Measurements from ENCODE around the gene PDPN. TPM values are rescaled to one million over a fixed set of nuclear protein-coding genes. Genes with fewer than 3 reads are reported as not detected.
"Not testable (repeated sequence)": the region's sequence is repeated elsewhere in the genome, so short reads cannot be mapped to it uniquely, and the experiment has no call there.

The PDPN gene
- total RNA-seq, 2 donors from 2014 or later = not detected

GRCh38 chr1:13556224-13556764, 27.3 kb upstream of the PDPN start:
- no peaks in the 10 kb centered on the region for H3K9me3 Mint-ChIP-seq
- no peaks in the 10 kb centered on the region for H3K27me3 Mint-ChIP-seq
- H3K4me1 Mint-ChIP-seq = no peaks in the 10 kb centered on the region
- no peak for ATAC-seq (replicated peaks)
- no peak overlapping the region for H3K4me3 Mint-ChIP-seq
- no peaks in the 10 kb centered on the region for H3K36me3 Mint-ChIP-seq (ENCODE audit: low read depth)
- H3K27ac Mint-ChIP-seq = no peak overlapping the region

GRCh38 chr1:13560541-13560940, 23.1 kb upstream of the PDPN start:
- H3K27ac Mint-ChIP-seq = no peak overlapping the region
- no peaks in the 10 kb centered on the region for H3K36me3 Mint-ChIP-seq (ENCODE audit: low read depth)
- H3K4me1 Mint-ChIP-seq = no peaks in the 10 kb centered on the region
- no peak overlapping the region for H3K4me3 Mint-ChIP-seq
- peaks cover 13% of the 10 kb centered on the region for H3K27me3 Mint-ChIP-seq
- ATAC-seq (replicated peaks) = no peak
- H3K9me3 Mint-ChIP-seq = no peaks in the 10 kb centered on the region

GRCh38 chr1:13562981-13563380, 20.7 kb upstream of the PDPN start:
- not testable (repeated sequence) for ATAC-seq (replicated peaks); H3K4me3 Mint-ChIP-seq; H3K36me3 Mint-ChIP-seq (ENCODE audit: low read depth); H3K9me3 Mint-ChIP-seq; H3K27ac Mint-ChIP-seq; H3K4me1 Mint-ChIP-seq
- peaks cover 13% of the 10 kb centered on the region for H3K27me3 Mint-ChIP-seq

DNA sequence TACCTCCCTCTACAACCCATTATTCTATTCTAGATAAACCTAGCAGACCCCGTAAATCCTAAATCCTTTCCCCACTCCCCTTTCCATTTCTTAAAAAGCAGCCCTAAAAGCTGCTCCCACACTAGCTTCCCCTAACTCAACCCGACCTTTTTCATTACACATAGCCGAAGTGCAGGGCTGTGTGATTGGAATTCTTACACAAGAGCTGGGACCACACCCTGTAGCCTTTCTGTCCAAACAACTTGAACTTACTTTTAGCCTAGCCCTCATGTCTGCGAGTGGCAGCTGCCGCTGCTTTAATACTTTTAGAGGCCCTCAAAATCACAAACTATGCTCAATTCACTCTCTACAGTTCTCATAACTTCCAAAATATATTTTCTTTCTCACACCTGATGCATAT, 19.6 kb upstream of the PDPN start:
- H3K36me3 Mint-ChIP-seq (ENCODE audit: low read depth) = no peaks in the 10 kb centered on the region
- no peak for ATAC-seq (replicated peaks)
- H3K9me3 Mint-ChIP-seq = no peaks in the 10 kb centered on the region
- H3K4me3 Mint-ChIP-seq = no peak overlapping the region
- no peak overlapping the region for H3K27ac Mint-ChIP-seq
- H3K27me3 Mint-ChIP-seq = peaks cover 13% of the 10 kb centered on the region
- no peaks in the 10 kb centered on the region for H3K4me1 Mint-ChIP-seq

- H3K27ac Mint-ChIP-seq; H3K4me1 Mint-ChIP-seq; ATAC-seq (replicated peaks); H3K36me3 Mint-ChIP-seq (ENCODE audit: low read depth); H3K9me3 Mint-ChIP-seq; H3K4me3 Mint-ChIP-seq: not testable (repeated sequence)
- peaks cover 19% of the 10 kb centered on the region for H3K27me3 Mint-ChIP-seq
Observed at GRCh38 chr1:13570435-13570834, 13.2 kb upstream of the PDPN start.

DNA sequence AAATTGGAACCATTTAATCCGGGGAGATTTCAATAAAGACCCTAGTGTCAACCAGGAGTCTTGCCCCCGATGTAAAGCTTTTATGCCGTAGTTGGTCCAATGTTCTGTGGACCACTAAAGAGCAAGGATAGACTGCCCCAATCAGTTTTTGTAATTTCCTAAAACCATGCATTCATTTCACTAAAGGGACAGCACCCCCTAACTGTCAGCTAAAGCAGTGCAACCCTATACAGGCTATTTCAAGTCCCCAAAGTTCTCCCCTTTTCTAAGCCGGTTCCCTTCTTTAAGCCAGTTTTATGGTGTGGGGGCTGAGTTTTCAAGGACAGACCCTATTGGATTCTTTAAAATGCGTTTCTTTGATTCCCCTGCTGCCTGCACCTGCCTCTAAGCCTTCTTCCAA, 12.7 kb upstream of the PDPN start:
- Mint-ChIP-seq H3K27me3 (peaks cover 19% of the 10 kb centered on the region), H3K9me3 (no peaks in the 10 kb centered on the region), H3K4me1 (no peaks in the 10 kb centered on the region), H3K27ac (no peak overlapping the region), H3K4me3 (no peak overlapping the region), H3K36me3 (ENCODE audit: low read depth) (no peaks in the 10 kb centered on the region)
- no peak for ATAC-seq (replicated peaks)

- Mint-ChIP-seq H3K4me1 (no peaks in the 10 kb centered on the region), H3K27me3 (peaks cover 31% of the 10 kb centered on the region), H3K36me3 (ENCODE audit: low read depth) (no peaks in the 10 kb centered on the region), H3K9me3 (no peaks in the 10 kb centered on the region), H3K27ac (no peak overlapping the region), H3K4me3 (no peak overlapping the region)
- no peak for ATAC-seq (replicated peaks)
Observed at GRCh38 chr1:13573586-13573985, 10.0 kb upstream of the PDPN start.

GRCh38 chr1:13576926-13577325, 6.7 kb upstream of the PDPN start:
- no peak overlapping the region for H3K4me3 Mint-ChIP-seq
- H3K27ac Mint-ChIP-seq = no peak overlapping the region
- H3K36me3 Mint-ChIP-seq (ENCODE audit: low read depth) = no peaks in the 10 kb centered on the region
- no peaks in the 10 kb centered on the region for H3K9me3 Mint-ChIP-seq
- no peak for ATAC-seq (replicated peaks)
- H3K4me1 Mint-ChIP-seq = no peaks in the 10 kb centered on the region
- H3K27me3 Mint-ChIP-seq = peaks cover 33% of the 10 kb centered on the region

DNA sequence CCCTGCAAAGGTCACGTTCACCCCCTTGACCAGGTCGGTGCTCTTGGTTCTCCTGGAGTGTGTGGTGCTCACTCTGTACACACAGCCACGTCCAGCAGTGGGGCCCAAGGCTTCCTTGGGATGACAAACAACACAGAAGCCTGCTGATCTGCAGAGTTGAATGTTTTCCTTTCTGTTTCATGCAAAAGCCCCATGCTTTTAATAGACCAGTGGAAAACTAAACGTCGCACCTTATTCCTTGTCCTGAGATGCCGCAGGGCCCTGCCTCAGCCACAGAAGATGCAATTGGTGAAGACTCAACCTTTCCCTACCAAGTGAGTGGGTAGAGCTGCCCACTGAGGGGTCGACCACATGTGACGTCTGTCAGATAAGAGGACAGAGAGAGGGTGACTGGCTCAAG, 5.8 kb upstream of the PDPN start:
- Mint-ChIP-seq H3K4me1 (no peaks in the 10 kb centered on the region), H3K27ac (no peak overlapping the region), H3K9me3 (no peaks in the 10 kb centered on the region), H3K36me3 (ENCODE audit: low read depth) (no peaks in the 10 kb centered on the region), H3K27me3 (peaks cover 36% of the 10 kb centered on the region), H3K4me3 (no peak overlapping the region)
- no peak for ATAC-seq (replicated peaks)

- H3K36me3 Mint-ChIP-seq (ENCODE audit: low read depth) = no peaks in the 10 kb centered on the region
- H3K27me3 Mint-ChIP-seq = peaks cover 50% of the 10 kb centered on the region
- no peak overlapping the region for H3K4me3 Mint-ChIP-seq
- H3K9me3 Mint-ChIP-seq = no peaks in the 10 kb centered on the region
- H3K4me1 Mint-ChIP-seq = no peaks in the 10 kb centered on the region
- ATAC-seq (replicated peaks) = no peak
- H3K27ac Mint-ChIP-seq = no peak overlapping the region
Observed at GRCh38 chr1:13581446-13581845, 2.2 kb upstream of the PDPN start.

DNA sequence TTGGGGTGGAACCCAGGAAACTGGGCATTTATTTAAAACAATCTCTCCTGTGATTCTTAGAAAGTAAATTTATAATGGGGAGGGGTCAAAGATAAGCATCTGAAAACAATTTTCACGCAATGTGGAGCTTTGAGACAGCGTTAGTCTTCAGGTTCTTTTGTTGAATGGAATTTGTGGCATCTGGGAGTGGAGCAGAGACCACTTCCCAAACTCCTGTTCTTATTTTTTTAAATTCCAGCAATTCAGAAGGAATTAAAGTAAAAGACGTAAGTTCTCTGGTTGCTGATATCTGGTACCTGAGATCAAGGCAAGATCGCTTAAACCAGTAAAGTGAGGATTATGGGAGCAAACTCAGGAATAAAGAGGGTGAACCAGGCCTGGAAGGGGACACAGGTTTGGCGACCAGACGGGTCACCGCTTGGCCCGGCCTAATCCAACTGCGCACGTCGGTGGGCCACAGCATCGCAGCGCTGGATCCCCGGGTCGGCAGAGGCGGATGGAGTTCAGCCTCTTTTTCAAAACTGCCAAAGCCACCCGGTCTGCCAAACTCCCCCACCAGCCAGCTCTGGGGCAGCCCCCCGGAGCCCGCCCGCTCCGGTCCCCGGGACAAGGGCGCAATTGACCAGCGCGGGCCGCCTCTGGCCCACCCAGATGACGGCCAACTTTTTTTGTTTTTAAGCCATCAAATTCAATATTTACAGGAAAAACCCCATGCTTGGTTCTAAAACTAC, 754 bp upstream of the PDPN start:
- peaks cover 49% of the 10 kb centered on the region for H3K27me3 Mint-ChIP-seq
- H3K36me3 Mint-ChIP-seq (ENCODE audit: low read depth) = no peaks in the 10 kb centered on the region
- H3K27ac Mint-ChIP-seq = no peak overlapping the region
- no peak overlapping the region for H3K4me3 Mint-ChIP-seq
- no peaks in the 10 kb centered on the region for H3K9me3 Mint-ChIP-seq
- H3K4me1 Mint-ChIP-seq = no peaks in the 10 kb centered on the region
- ATAC-seq (replicated peaks) = no peak

- H3K36me3 Mint-ChIP-seq (ENCODE audit: low read depth) = no peaks in the 10 kb centered on the region
- no peak overlapping the region for H3K4me3 Mint-ChIP-seq
- H3K4me1 Mint-ChIP-seq = no peaks in the 10 kb centered on the region
- no peak for ATAC-seq (replicated peaks)
- no peak overlapping the region for H3K27ac Mint-ChIP-seq
- peaks cover 50% of the 10 kb centered on the region for H3K27me3 Mint-ChIP-seq
- H3K9me3 Mint-ChIP-seq = no peaks in the 10 kb centered on the region
Observed at GRCh38 chr1:13583966-13584791, 547 bp downstream of the PDPN start.

DNA sequence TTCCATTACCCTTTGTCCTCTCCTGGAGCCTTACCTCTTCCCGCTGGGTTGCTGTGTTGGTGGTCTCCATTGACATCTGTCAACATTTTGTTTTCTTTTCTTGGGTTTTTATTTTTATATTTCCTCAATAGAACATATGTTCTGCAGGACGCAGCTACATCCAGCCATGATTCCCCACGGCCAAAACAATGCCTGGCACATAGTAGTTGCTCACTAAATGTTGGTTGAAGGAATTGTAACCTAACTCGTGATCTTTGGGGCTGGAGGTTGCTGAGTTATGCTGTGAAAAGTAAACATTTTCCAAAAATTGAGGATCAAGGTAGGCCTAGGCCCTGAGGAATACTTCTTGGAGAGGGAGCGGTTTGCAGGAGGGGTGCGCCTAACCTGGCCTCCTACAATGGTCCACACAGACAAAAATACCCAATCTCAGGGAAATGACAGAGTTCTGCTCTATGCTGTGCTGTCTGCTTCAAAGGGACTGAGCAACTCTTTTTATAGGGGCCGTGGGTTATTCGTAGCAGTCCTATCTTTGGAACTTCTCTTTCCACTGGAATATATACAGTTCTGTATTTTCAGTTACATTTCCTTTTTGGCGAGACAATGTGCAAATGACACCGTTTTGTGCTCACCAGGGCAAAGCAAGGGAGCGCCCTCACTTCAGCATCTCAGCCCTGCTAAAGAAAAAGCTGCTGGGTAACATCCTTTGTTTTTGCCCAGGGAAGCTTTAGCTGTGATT, 1.4 kb downstream of the PDPN start:
- no peak overlapping the region for H3K4me3 Mint-ChIP-seq
- no peaks in the 10 kb centered on the region for H3K9me3 Mint-ChIP-seq
- no peak overlapping the region for H3K27ac Mint-ChIP-seq
- no peaks in the 10 kb centered on the region for H3K4me1 Mint-ChIP-seq
- no peak for ATAC-seq (replicated peaks)
- H3K27me3 Mint-ChIP-seq = peaks cover 48% of the 10 kb centered on the region
- no peaks in the 10 kb centered on the region for H3K36me3 Mint-ChIP-seq (ENCODE audit: low read depth)

GRCh38 chr1:13585612-13585991, 2.0 kb downstream of the PDPN start:
- Mint-ChIP-seq H3K27ac (no peak overlapping the region), H3K4me1 (no peaks in the 10 kb centered on the region), H3K9me3 (no peaks in the 10 kb centered on the region), H3K36me3 (ENCODE audit: low read depth) (no peaks in the 10 kb centered on the region), H3K4me3 (no peak overlapping the region), H3K27me3 (peaks cover 51% of the 10 kb centered on the region)
- ATAC-seq (replicated peaks) = no peak

All from activated T-helper 17 cell treated with anti-CD3 and anti-CD28 coated beads, Interleukin-2, amount 50 U/mL, for 72 hours (primary cell).